ENCODE data around the gene RWDD3.

DNA sequence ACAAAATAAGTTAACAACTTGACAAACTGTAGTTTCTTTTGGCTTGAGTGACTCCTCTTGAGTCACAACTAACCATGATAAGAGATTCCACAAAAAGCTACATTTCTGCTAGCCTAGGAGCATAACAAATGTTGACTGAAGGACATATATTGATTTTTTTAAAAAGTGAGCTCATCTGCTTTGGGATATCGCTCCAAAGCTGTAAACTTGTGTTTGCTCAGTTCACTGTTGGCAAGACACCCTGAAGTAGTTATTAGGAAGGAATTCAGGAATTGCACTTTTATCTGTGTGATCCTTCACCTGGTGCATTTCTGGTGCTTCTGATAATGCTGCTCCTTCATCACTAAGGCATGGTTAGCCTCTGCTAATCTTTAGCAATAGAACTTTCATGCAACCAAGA, 23.7 kb downstream of the RWDD3 start:
- no peak for TF ChIP-seq CTCF (IDR thresholded peaks at IDR 0.05)
- TF ChIP-seq POLR2AphosphoS5 (IDR thresholded peaks at IDR 0.05; ENCODE audit: low read depth, low read length): no peak
- TF ChIP-seq, protein P1, sequence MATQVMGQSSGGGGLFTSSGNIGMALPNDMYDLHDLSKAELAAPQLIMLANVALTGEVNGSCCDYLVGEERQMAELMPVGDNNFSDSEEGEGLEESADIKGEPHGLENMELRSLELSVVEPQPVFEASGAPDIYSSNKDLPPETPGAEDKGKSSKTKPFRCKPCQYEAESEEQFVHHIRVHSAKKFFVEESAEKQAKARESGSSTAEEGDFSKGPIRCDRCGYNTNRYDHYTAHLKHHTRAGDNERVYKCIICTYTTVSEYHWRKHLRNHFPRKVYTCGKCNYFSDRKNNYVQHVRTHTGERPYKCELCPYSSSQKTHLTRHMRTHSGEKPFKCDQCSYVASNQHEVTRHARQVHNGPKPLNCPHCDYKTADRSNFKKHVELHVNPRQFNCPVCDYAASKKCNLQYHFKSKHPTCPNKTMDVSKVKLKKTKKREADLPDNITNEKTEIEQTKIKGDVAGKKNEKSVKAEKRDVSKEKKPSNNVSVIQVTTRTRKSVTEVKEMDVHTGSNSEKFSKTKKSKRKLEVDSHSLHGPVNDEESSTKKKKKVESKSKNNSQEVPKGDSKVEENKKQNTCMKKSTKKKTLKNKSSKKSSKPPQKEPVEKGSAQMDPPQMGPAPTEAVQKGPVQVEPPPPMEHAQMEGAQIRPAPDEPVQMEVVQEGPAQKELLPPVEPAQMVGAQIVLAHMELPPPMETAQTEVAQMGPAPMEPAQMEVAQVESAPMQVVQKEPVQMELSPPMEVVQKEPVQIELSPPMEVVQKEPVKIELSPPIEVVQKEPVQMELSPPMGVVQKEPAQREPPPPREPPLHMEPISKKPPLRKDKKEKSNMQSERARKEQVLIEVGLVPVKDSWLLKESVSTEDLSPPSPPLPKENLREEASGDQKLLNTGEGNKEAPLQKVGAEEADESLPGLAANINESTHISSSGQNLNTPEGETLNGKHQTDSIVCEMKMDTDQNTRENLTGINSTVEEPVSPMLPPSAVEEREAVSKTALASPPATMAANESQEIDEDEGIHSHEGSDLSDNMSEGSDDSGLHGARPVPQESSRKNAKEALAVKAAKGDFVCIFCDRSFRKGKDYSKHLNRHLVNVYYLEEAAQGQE (IDR thresholded peaks at IDR 0.05; ENCODE audit: insufficient read depth in 1 of 2, low read depth in 2 of 2, low read length in 1 of 2): no peak
